DOHH2 (cell line): ENCODE results near the gene CYB5A.

Experiments
- EZH2phosphoT487 ChIP-seq: fragments of 200-600 bp; sonication (generic); IDR thresholded peaks from 2 replicates; pipeline ENCODE4 v1.6.1; 2017; ENCODE audit warnings: borderline replicate concordance, mild to moderate bottlenecking, antibody characterized with exemption, low read length, moderate library complexity, mixed read lengths
- TF ChIP-seq, protein P1 (sequence below): fragments of 200-600 bp; sonication (generic); IDR thresholded peaks from one replicate; pipeline ENCODE4 v1.5.1; 2014; ENCODE audit warnings: antibody characterized with exemption, mild to moderate bottlenecking, low read depth, low read length; ENCODE audit not compliant: poor library complexity, severe bottlenecking

DNA sequence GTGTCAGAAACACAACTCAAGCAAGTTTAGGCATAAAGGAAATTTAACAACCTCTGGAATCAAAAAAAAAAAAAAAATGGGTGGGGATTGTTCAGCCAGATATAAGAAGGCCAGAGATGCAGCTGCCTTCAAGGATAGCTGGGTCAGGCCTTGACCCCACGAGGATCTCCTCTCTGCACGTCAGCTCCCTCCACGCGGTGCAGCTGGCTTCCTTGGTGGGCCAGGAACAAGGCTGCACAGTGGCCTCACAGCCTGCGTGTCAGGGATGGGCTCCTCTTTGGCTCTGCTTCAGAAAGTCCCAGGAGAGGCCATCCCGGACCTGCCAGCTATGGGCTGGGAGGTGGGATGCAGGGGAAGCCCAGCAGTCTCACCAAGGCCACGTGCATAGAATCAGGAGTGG lies 88.0 kb downstream of the CYB5A start:
- TF ChIP-seq, protein P1, sequence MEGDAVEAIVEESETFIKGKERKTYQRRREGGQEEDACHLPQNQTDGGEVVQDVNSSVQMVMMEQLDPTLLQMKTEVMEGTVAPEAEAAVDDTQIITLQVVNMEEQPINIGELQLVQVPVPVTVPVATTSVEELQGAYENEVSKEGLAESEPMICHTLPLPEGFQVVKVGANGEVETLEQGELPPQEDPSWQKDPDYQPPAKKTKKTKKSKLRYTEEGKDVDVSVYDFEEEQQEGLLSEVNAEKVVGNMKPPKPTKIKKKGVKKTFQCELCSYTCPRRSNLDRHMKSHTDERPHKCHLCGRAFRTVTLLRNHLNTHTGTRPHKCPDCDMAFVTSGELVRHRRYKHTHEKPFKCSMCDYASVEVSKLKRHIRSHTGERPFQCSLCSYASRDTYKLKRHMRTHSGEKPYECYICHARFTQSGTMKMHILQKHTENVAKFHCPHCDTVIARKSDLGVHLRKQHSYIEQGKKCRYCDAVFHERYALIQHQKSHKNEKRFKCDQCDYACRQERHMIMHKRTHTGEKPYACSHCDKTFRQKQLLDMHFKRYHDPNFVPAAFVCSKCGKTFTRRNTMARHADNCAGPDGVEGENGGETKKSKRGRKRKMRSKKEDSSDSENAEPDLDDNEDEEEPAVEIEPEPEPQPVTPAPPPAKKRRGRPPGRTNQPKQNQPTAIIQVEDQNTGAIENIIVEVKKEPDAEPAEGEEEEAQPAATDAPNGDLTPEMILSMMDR, result no peak
- no peak for TF ChIP-seq EZH2phosphoT487
